ENCODE results near the gene CUL7. TPM values are rescaled to one million over a fixed set of nuclear protein-coding genes. Genes with fewer than 3 reads are reported as not detected.

CUL7 gene
- total RNA-seq, 1 experiment from 2014 or later: 18.6 TPM

- Histone ChIP-seq H4K20me1 (ENCODE audit: low read length) (no peaks in the 10 kb centered on the region), H3K4me1 (ENCODE audit: insufficient read depth, low read length) (peaks cover 30% of the 10 kb centered on the region), H3K4me2 (ENCODE audit: low read length) (peak overlapping the region; percentile 72), H3K9me3 (ENCODE audit: low read length) (no peaks in the 10 kb centered on the region), H3K4me3 (ENCODE audit: low read length) (peak overlapping the region; percentile 42), H3K9me2 (replicated peaks; ENCODE audit: low read length) (no peaks in the 10 kb centered on the region), H3K36me3 (ENCODE audit: low read depth, low read length) (no peaks in the 10 kb centered on the region), H3K27me3 (ENCODE audit: low read length) (no peaks in the 10 kb centered on the region), H3K9ac (ENCODE audit: low read length) (peak overlapping the region; percentile 13; the same call in 1 of the 2 replicates), H2AFZ (ENCODE audit: low read length) (peak overlapping the region; percentile 51), H3F3A (ENCODE audit: low read length, unreplicated experiment) (peaks cover 6% of the 10 kb centered on the region), H3K79me2 (ENCODE audit: low read length) (peaks cover 54% of the 10 kb centered on the region), H3K27ac (ENCODE audit: low read length) (peak overlapping the region; percentile 70)
- CTCF ChIA-PET: interaction anchor here (0.5 to 0.6 kb wide), 2 partner anchors 214 to 1030 kb away, joined by 5 to 6 read pairs; partner anchors contain the start of gene TMEM63B
- DNase-seq: peak; percentile 19
- POLR2A ChIA-PET (ENCODE audit: unreplicated experiment): interaction anchor here (0.6 kb wide), 1 partner anchor 113 kb away, joined by 3 read pairs; the partner anchor contains the start of gene PPP2R5D
- TF ChIP-seq EZH2 (IDR thresholded peaks at IDR 0.05; ENCODE audit: low read length, unreplicated experiment) (no peak), CTCF (conservative IDR thresholded peaks at IDR 0.05; ENCODE audit: low read depth, low read length) (peak; percentile 16; the same call in 1 of the 2 replicates)
- intact Hi-C loops (cut with micrococcal nuclease): no loop called here
- BruUV-seq (replicated peaks): no TSS peak
- peak; percentile 21 for ATAC-seq
Observed at GRCh38 chr6:43097098-43097489, 43.4 kb upstream of the CUL7 start.

- peak overlapping the region; percentile 42 for H3K4me3 ChIP-seq (ENCODE audit: low read length)
- ATAC-seq (peak; percentile 88), DNase-seq (peak; percentile 94)
- peak overlapping the region; percentile 70 for H3K27ac ChIP-seq (ENCODE audit: low read length)
- no peaks in the 10 kb centered on the region for H4K20me1 ChIP-seq (ENCODE audit: low read length)
- POLR2A ChIA-PET (ENCODE audit: unreplicated experiment): interaction anchor here (0.6 kb wide), 2 partner anchors 112 to 167 kb away, joined by 3 to 31 read pairs; partner anchors contain the start of genes CNPY3 and PPP2R5D
- peak overlapping the region; percentile 72 for H3K4me2 ChIP-seq (ENCODE audit: low read length)
- H3K36me3 ChIP-seq (ENCODE audit: low read depth, low read length): no peaks in the 10 kb centered on the region
- intact Hi-C loops (cut with micrococcal nuclease): no loop called here
- no peaks in the 10 kb centered on the region for H3K9me3 ChIP-seq (ENCODE audit: low read length)
- no peaks in the 10 kb centered on the region for H3K27me3 ChIP-seq (ENCODE audit: low read length)
- no peak for TF ChIP-seq CTCF (conservative IDR thresholded peaks at IDR 0.05; ENCODE audit: low read depth, low read length)
- TF ChIP-seq EZH2 (IDR thresholded peaks at IDR 0.05; ENCODE audit: low read length, unreplicated experiment): no peak
- TF ChIP-seq EZH2phosphoT487 (IDR thresholded peaks at IDR 0.05; ENCODE audit: borderline replicate concordance, low read length): no peak
- H3F3A ChIP-seq (ENCODE audit: low read length, unreplicated experiment): peaks cover 6% of the 10 kb centered on the region
- peak overlapping the region; percentile 13 for H3K9ac ChIP-seq (ENCODE audit: low read length)
- H2AFZ ChIP-seq (ENCODE audit: low read length): peak overlapping the region; percentile 51
- CTCF ChIA-PET: interaction anchor here (0.5 to 0.6 kb wide), 2 partner anchors 214 to 1031 kb away, joined by 5 to 6 read pairs; partner anchors contain the start of gene TMEM63B
- no TSS peak for BruUV-seq (replicated peaks)
- peaks cover 58% of the 10 kb centered on the region for H3K79me2 ChIP-seq (ENCODE audit: low read length)
- peaks cover 33% of the 10 kb centered on the region for H3K4me1 ChIP-seq (ENCODE audit: insufficient read depth, low read length)
- no peaks in the 10 kb centered on the region for H3K9me2 ChIP-seq (replicated peaks; ENCODE audit: low read length)
Observed at GRCh38 chr6:43096451-43097097, 42.9 kb upstream of the CUL7 start.

- Histone ChIP-seq H3K4me2 (ENCODE audit: low read length) (peak overlapping the region; percentile 72), H3K4me3 (ENCODE audit: low read length) (peak overlapping the region; percentile 16; the same call in 1 of the 2 replicates), H3F3A (ENCODE audit: low read length, unreplicated experiment) (peaks cover 6% of the 10 kb centered on the region), H3K9me3 (ENCODE audit: low read length) (no peaks in the 10 kb centered on the region), H3K9me2 (replicated peaks; ENCODE audit: low read length) (no peaks in the 10 kb centered on the region), H3K79me2 (ENCODE audit: low read length) (peaks cover 64% of the 10 kb centered on the region), H3K36me3 (ENCODE audit: low read depth, low read length) (no peaks in the 10 kb centered on the region), H4K20me1 (ENCODE audit: low read length) (no peaks in the 10 kb centered on the region), H3K27me3 (ENCODE audit: low read length) (no peaks in the 10 kb centered on the region), H3K27ac (ENCODE audit: low read length) (peak overlapping the region; percentile 70), H2AFZ (ENCODE audit: low read length) (peak overlapping the region; percentile 51), H3K9ac (ENCODE audit: low read length) (peak overlapping the region; percentile 11; the same call in 1 of the 2 replicates), H3K4me1 (ENCODE audit: insufficient read depth, low read length) (peaks cover 40% of the 10 kb centered on the region)
- DNase-seq (no peak), ATAC-seq (no peak)
- BruUV-seq (replicated peaks): no TSS peak
- ChIA-PET CTCF (no interaction called here), POLR2A (ENCODE audit: unreplicated experiment) (interaction anchor here (0.6 kb wide), 1 partner anchor 166 kb away, joined by 31 read pairs; the partner anchor contains the start of gene CNPY3)
- TF ChIP-seq EZH2phosphoT487 (IDR thresholded peaks at IDR 0.05; ENCODE audit: borderline replicate concordance, low read length): no peak
- no peak for TF ChIP-seq CTCF (conservative IDR thresholded peaks at IDR 0.05; ENCODE audit: low read depth, low read length)
- TF ChIP-seq EZH2 (IDR thresholded peaks at IDR 0.05; ENCODE audit: low read length, unreplicated experiment): no peak
- intact Hi-C loops (cut with micrococcal nuclease): no loop called here
Observed at GRCh38 chr6:43095939-43096338, 42.3 kb upstream of the CUL7 start.
